GM23338 (cell line): Measurements from ENCODE around the gene PLIN4. TPM values are rescaled to one million over a fixed set of nuclear protein-coding genes. Genes with fewer than 3 reads are reported as not detected.

Experiments used
- ATAC-seq: fragments of 200-7000 bp; cut with Tn5 transposase; 3 replicates; pipeline ENCODE4 v1.9.1; 2020
- DNase-seq: peaks from one replicate; pipeline ENCODE4 v3.0.0-alpha.2; 2015; ENCODE audit warnings: low spot score
- H2AFZ ChIP-seq: fragments of 200-600 bp; sonication (generic); 2 replicates; pipeline ENCODE4 v1.8.0; 2016; ENCODE audit warnings: antibody characterized with exemption, mild to moderate bottlenecking, moderate library complexity
- H3F3A ChIP-seq: fragments of 200-600 bp; sonication (generic); replicated peaks from 2 replicates; pipeline ENCODE4 v1.8.0; 2017; ENCODE audit warnings: antibody characterized with exemption, mixed run types, low read depth
- H3K27ac ChIP-seq: fragments of 200-600 bp; sonication (generic); 2 replicates; pipeline ENCODE4 v1.6.1; 2016; ENCODE audit warnings: low read depth
- H3K27me3 ChIP-seq: fragments of 200-600 bp; sonication (generic); 2 replicates; pipeline ENCODE4 v1.8.0; 2016; ENCODE audit warnings: mild to moderate bottlenecking, mixed run types, moderate library complexity; ENCODE audit not compliant: insufficient read depth
- H3K36me3 ChIP-seq: fragments of 200-600 bp; sonication (generic); 2 replicates; pipeline ENCODE4 v1.8.0; 2016; ENCODE audit warnings: mild to moderate bottlenecking; ENCODE audit not compliant: insufficient read depth
- H3K4me1 ChIP-seq: fragments of 200-600 bp; sonication (generic); 2 replicates; pipeline ENCODE4 v1.8.0; 2016; ENCODE audit warnings: mild to moderate bottlenecking, moderate library complexity; ENCODE audit not compliant: insufficient read depth
- H3K4me2 ChIP-seq: fragments of 200-600 bp; sonication (generic); 2 replicates; pipeline ENCODE4 v1.7.1; 2017; ENCODE audit warnings: mixed run types
- H3K4me3 ChIP-seq: fragments of 200-600 bp; sonication (generic); 2 replicates; pipeline ENCODE4 v1.6.1; 2016; ENCODE audit warnings: mixed run types
- H3K79me2 ChIP-seq: fragments of 200-600 bp; sonication (generic); replicated peaks from 2 replicates; pipeline ENCODE4 v1.8.0; 2017; ENCODE audit warnings: mild to moderate bottlenecking; ENCODE audit not compliant: insufficient read depth
- H3K9me2 ChIP-seq: fragments of 200-600 bp; sonication (generic); 2 replicates; pipeline ENCODE4 v1.8.0; 2017; ENCODE audit not compliant: insufficient read depth
- H4K20me1 ChIP-seq: fragments of 200-600 bp; sonication (generic); replicated peaks from 2 replicates; pipeline ENCODE4 v1.8.0; 2017; ENCODE audit warnings: mild to moderate bottlenecking; ENCODE audit not compliant: insufficient read depth
- H3K27ac Mint-ChIP-seq: 2 replicates; pipeline ENCODE4 v1.8.0; 2020; ENCODE audit warnings: inconsistent platforms, mild to moderate bottlenecking, moderate library complexity, mixed read lengths
- H3K27me3 Mint-ChIP-seq: 3 replicates; pipeline ENCODE4 v1.8.0; 2022; ENCODE audit warnings: low read depth, mild to moderate bottlenecking, moderate library complexity, mixed read lengths, inconsistent platforms; ENCODE audit not compliant: insufficient read depth, poor library complexity
- H3K36me3 Mint-ChIP-seq: 3 replicates; pipeline ENCODE4 v1.8.0; 2021; ENCODE audit warnings: low read depth, mild to moderate bottlenecking, inconsistent platforms, moderate library complexity, mixed read lengths
- H3K4me1 Mint-ChIP-seq: 3 replicates; pipeline ENCODE4 v1.8.0; 2020; ENCODE audit warnings: mild to moderate bottlenecking, inconsistent platforms, mixed read lengths
- H3K4me3 Mint-ChIP-seq: 3 replicates; pipeline ENCODE4 v1.8.0; 2021; ENCODE audit warnings: moderate library complexity, mild to moderate bottlenecking, inconsistent platforms, mixed read lengths
- H3K9me3 Mint-ChIP-seq: 3 replicates; pipeline ENCODE4 v1.8.0; 2020; ENCODE audit warnings: moderate library complexity, mild to moderate bottlenecking, inconsistent platforms, mixed read lengths
- CREB1 ChIP-seq: fragments of 250-450 bp; sonication (Bioruptor Pico); IDR thresholded peaks from 2 replicates; pipeline ENCODE4 v1.5.0; 2020; ENCODE audit warnings: low read depth, mild to moderate bottlenecking, moderate library complexity
- EZH2 ChIP-seq: fragments of 200-600 bp; sonication (generic); IDR thresholded peaks from one replicate; pipeline ENCODE4 v1.8.0; 2017; ENCODE audit warnings: antibody characterized with exemption, mild to moderate bottlenecking, low read depth; ENCODE audit not compliant: unreplicated experiment
- EZH2phosphoT487 ChIP-seq: fragments of 200-600 bp; sonication (generic); IDR thresholded peaks from one replicate; pipeline ENCODE4 v1.8.1; 2018; ENCODE audit warnings: antibody characterized with exemption; ENCODE audit not compliant: unreplicated experiment
- NANOG ChIP-seq: IDR thresholded peaks from 2 replicates; pipeline ENCODE4 v1.6.1; 2016; ENCODE audit warnings: antibody characterized with exemption, borderline replicate concordance
- POLR2AphosphoS5 ChIP-seq: IDR thresholded peaks from 2 replicates; pipeline ENCODE4 v1.6.1; 2016; ENCODE audit warnings: antibody characterized with exemption, low read depth
- STAT1 ChIP-seq: IDR thresholded peaks from one replicate; pipeline ENCODE4 v1.6.1; 2016; ENCODE audit warnings: antibody characterized with exemption; ENCODE audit not compliant: unreplicated experiment
- ZNF114 ChIP-seq: fragments of 250-450 bp; sonication (Bioruptor Pico); IDR thresholded peaks from 2 replicates; pipeline ENCODE4 v1.5.0; 2020; ENCODE audit warnings: mild to moderate bottlenecking, moderate library complexity
- polyA plus RNA-seq: library from polyadenylated mRNA; unstranded; fragments of >200 nt; fragmentation: Nextera tagmentation; extraction: Ambion mirVana; gene quantifications from 2 replicates; pipeline ENCODE4 v1.2.1, GENCODE V29; 2016
- total RNA-seq: library from RNA; depleted of rRNA; stranded (reverse); fragments of >200 nt; shearing (Covaris generic); gene quantifications from 2 replicates; pipeline ENCODE4 v1.2.3, GENCODE V29; 2014
- TF ChIP-seq, protein P1 (sequence below): IDR thresholded peaks from 2 replicates; pipeline ENCODE4 v1.6.1; 2016; ENCODE audit warnings: antibody characterized with exemption
- TF ChIP-seq, protein P2 (sequence below): IDR thresholded peaks from one replicate; pipeline ENCODE4 v1.6.1; 2018; ENCODE audit warnings: antibody characterized with exemption; ENCODE audit not compliant: unreplicated experiment
- TF ChIP-seq, protein P3 (sequence below), 2 experiments: fragments of 200-600 bp in 1 of 2; sonication (generic) in 1 of 2; conservative IDR thresholded peaks; 2 replicates each; pipeline versions ENCODE4 v1.5.1 to v1.6.1; 2016 to 2017; ENCODE audit warnings: antibody characterized with exemption in 2 of 2, low read depth in 2 of 2, mild to moderate bottlenecking in 2 of 2, moderate library complexity in 1 of 2
- TF ChIP-seq, protein P4 (sequence below): fragments of 250-450 bp; sonication (Bioruptor Pico); IDR thresholded peaks from 2 replicates; pipeline ENCODE4 v1.5.0; 2020; ENCODE audit warnings: mild to moderate bottlenecking, moderate library complexity

The PLIN4 gene
- total and polyA plus RNA-seq, 2 experiments from 2014 or later: 0.19 to 0.59 TPM

DNA sequence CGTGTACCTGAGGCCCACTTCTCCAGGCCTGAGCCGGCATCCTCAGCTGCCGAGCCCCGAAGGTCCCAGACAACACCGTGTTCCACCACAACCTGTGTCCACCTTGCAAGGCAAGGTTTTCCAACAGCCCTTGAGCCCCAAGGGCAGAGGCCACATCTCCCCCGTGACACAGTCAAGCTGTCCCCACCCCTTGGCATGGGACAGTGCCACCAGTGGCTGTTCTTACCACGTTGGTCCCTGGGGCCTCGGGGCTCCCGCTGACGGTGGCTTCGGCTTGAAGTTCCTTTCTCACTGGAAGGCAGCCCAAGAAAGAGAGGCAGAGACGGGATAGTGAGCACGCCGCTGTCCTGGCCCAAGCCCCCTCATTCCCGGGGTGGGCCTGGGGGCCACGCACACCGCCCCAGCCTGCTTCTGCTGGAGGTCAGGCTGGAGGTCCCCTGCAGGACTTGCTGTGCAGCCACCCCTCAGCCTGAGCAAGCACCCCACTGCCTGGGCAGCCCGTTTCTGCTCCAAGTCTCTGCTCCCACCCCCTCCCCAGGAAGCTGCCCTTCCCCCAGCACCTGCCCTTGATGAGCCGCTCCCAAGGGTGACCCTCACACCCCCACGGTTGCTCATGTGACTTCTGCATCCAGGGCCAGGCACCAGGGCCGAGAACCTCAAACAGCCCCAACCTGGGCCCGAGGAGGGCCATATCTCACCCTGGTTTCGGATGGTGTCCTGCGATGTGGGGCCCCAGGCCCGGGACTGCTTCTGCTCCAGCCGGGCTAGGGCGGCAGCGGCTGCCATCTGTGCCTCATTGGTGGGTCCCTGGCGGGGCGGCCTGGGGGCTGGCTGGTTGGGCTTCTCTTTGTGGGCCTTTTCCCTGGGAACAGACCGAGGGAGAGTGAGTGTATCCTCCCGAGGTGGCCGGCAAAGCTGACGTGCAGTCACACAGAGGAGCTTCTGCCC lies 64.8 kb downstream of the PLIN4 start:
- Mint-ChIP-seq H3K36me3 (peaks cover 28% of the 10 kb centered on the region), H3K4me1 (peaks cover 14% of the 10 kb centered on the region), H3K27ac (no peak overlapping the region), H3K27me3 (peaks cover 38% of the 10 kb centered on the region), H3K4me3 (no peak overlapping the region), H3K9me3 (no peaks in the 10 kb centered on the region; the same call in 1 of the 3 replicates)
- Histone ChIP-seq H3K79me2 (0 out of 2 replicates have a peak, but pooled peaks cover 4% of the 10 kb centered on the region), H3F3A (no peaks in the 10 kb centered on the region), H4K20me1 (peaks cover 6% of the 10 kb centered on the region), H3K27ac (no peak overlapping the region), H3K4me2 (no peak overlapping the region), H3K4me1 (peaks cover 12% of the 10 kb centered on the region), H3K9me2 (no peaks in the 10 kb centered on the region), H3K4me3 (no peak overlapping the region), H2AFZ (no peak overlapping the region), H3K27me3 (no peaks in the 10 kb centered on the region), H3K36me3 (no peaks in the 10 kb centered on the region)
- TF ChIP-seq, protein P1, sequence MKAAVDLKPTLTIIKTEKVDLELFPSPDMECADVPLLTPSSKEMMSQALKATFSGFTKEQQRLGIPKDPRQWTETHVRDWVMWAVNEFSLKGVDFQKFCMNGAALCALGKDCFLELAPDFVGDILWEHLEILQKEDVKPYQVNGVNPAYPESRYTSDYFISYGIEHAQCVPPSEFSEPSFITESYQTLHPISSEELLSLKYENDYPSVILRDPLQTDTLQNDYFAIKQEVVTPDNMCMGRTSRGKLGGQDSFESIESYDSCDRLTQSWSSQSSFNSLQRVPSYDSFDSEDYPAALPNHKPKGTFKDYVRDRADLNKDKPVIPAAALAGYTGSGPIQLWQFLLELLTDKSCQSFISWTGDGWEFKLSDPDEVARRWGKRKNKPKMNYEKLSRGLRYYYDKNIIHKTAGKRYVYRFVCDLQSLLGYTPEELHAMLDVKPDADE: no peak
- TF ChIP-seq, protein P2, sequence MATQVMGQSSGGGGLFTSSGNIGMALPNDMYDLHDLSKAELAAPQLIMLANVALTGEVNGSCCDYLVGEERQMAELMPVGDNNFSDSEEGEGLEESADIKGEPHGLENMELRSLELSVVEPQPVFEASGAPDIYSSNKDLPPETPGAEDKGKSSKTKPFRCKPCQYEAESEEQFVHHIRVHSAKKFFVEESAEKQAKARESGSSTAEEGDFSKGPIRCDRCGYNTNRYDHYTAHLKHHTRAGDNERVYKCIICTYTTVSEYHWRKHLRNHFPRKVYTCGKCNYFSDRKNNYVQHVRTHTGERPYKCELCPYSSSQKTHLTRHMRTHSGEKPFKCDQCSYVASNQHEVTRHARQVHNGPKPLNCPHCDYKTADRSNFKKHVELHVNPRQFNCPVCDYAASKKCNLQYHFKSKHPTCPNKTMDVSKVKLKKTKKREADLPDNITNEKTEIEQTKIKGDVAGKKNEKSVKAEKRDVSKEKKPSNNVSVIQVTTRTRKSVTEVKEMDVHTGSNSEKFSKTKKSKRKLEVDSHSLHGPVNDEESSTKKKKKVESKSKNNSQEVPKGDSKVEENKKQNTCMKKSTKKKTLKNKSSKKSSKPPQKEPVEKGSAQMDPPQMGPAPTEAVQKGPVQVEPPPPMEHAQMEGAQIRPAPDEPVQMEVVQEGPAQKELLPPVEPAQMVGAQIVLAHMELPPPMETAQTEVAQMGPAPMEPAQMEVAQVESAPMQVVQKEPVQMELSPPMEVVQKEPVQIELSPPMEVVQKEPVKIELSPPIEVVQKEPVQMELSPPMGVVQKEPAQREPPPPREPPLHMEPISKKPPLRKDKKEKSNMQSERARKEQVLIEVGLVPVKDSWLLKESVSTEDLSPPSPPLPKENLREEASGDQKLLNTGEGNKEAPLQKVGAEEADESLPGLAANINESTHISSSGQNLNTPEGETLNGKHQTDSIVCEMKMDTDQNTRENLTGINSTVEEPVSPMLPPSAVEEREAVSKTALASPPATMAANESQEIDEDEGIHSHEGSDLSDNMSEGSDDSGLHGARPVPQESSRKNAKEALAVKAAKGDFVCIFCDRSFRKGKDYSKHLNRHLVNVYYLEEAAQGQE: no peak
- TF ChIP-seq EZH2: no peak
- TF ChIP-seq ZNF114 (CRISPR knock-in tag): no peak
- TF ChIP-seq CREB1 (CRISPR knock-in tag): no peak
- TF ChIP-seq EZH2phosphoT487: no peak
- TF ChIP-seq, protein P3, sequence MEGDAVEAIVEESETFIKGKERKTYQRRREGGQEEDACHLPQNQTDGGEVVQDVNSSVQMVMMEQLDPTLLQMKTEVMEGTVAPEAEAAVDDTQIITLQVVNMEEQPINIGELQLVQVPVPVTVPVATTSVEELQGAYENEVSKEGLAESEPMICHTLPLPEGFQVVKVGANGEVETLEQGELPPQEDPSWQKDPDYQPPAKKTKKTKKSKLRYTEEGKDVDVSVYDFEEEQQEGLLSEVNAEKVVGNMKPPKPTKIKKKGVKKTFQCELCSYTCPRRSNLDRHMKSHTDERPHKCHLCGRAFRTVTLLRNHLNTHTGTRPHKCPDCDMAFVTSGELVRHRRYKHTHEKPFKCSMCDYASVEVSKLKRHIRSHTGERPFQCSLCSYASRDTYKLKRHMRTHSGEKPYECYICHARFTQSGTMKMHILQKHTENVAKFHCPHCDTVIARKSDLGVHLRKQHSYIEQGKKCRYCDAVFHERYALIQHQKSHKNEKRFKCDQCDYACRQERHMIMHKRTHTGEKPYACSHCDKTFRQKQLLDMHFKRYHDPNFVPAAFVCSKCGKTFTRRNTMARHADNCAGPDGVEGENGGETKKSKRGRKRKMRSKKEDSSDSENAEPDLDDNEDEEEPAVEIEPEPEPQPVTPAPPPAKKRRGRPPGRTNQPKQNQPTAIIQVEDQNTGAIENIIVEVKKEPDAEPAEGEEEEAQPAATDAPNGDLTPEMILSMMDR (conservative IDR thresholded peaks at IDR 0.05; ENCODE audit: low read depth in 2 of 2): no peak
- TF ChIP-seq, protein P4, sequence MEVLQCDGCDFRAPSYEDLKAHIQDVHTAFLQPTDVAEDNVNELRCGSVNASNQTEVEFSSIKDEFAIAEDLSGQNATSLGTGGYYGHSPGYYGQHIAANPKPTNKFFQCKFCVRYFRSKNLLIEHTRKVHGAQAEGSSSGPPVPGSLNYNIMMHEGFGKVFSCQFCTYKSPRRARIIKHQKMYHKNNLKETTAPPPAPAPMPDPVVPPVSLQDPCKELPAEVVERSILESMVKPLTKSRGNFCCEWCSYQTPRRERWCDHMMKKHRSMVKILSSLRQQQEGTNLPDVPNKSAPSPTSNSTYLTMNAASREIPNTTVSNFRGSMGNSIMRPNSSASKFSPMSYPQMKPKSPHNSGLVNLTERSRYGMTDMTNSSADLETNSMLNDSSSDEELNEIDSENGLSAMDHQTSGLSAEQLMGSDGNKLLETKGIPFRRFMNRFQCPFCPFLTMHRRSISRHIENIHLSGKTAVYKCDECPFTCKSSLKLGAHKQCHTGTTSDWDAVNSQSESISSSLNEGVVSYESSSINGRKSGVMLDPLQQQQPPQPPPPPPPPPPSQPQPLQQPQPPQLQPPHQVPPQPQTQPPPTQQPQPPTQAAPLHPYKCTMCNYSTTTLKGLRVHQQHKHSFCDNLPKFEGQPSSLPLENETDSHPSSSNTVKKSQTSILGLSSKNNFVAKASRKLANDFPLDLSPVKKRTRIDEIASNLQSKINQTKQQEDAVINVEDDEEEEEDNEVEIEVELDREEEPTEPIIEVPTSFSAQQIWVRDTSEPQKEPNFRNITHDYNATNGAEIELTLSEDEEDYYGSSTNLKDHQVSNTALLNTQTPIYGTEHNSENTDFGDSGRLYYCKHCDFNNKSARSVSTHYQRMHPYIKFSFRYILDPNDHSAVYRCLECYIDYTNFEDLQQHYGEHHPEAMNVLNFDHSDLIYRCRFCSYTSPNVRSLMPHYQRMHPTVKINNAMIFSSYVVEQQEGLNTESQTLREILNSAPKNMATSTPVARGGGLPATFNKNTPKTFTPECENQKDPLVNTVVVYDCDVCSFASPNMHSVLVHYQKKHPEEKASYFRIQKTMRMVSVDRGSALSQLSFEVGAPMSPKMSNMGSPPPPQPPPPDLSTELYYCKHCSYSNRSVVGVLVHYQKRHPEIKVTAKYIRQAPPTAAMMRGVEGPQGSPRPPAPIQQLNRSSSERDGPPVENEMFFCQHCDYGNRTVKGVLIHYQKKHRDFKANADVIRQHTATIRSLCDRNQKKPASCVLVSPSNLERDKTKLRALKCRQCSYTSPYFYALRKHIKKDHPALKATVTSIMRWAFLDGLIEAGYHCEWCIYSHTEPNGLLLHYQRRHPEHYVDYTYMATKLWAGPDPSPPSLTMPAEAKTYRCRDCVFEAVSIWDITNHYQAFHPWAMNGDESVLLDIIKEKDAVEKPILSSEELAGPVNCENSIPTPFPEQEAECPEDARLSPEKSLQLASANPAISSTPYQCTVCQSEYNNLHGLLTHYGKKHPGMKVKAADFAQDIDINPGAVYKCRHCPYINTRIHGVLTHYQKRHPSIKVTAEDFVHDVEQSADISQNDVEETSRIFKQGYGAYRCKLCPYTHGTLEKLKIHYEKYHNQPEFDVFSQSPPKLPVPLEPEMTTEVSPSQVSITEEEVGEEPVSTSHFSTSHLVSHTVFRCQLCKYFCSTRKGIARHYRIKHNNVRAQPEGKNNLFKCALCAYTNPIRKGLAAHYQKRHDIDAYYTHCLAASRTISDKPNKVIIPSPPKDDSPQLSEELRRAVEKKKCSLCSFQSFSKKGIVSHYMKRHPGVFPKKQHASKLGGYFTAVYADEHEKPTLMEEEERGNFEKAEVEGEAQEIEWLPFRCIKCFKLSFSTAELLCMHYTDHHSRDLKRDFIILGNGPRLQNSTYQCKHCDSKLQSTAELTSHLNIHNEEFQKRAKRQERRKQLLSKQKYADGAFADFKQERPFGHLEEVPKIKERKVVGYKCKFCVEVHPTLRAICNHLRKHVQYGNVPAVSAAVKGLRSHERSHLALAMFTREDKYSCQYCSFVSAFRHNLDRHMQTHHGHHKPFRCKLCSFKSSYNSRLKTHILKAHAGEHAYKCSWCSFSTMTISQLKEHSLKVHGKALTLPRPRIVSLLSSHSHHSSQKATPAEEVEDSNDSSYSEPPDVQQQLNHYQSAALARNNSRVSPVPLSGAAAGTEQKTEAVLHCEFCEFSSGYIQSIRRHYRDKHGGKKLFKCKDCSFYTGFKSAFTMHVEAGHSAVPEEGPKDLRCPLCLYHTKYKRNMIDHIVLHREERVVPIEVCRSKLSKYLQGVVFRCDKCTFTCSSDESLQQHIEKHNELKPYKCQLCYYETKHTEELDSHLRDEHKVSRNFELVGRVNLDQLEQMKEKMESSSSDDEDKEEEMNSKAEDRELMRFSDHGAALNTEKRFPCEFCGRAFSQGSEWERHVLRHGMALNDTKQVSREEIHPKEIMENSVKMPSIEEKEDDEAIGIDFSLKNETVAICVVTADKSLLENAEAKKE: no peak
- no peak for TF ChIP-seq POLR2AphosphoS5
- TF ChIP-seq NANOG: no peak
- TF ChIP-seq STAT1: no peak
- ATAC-seq: no peak
- no peak for DNase-seq
